NT2/D1 (cell line): ENCODE results near the gene IGF1R.
A peak's percentile ranks its signal among the peaks of the same experiment; 100 is the strongest.

Experiments
- DNase-seq: peaks from one replicate; pipeline ENCODE4 v3.0.0-alpha.2; 2011; ENCODE audit warnings: low read depth, low spot score
- H3K27me3 ChIP-seq: 2 replicates; pipeline ENCODE4 v1.6.0; 2011; ENCODE audit warnings: mild to moderate bottlenecking; ENCODE audit not compliant: insufficient read length, insufficient read depth
- H3K36me3 ChIP-seq: 2 replicates; pipeline ENCODE4 v1.6.1; 2011; ENCODE audit warnings: mild to moderate bottlenecking, low read length, mixed read lengths; ENCODE audit not compliant: insufficient read depth, insufficient read length
- H3K4me1 ChIP-seq: 2 replicates; pipeline ENCODE4 v1.5.1; 2011; ENCODE audit not compliant: insufficient read depth, insufficient read length
- H3K4me3 ChIP-seq: 2 replicates; pipeline ENCODE4 v1.5.1; 2011; ENCODE audit warnings: low read depth; ENCODE audit not compliant: insufficient read length
- H3K9ac ChIP-seq: 2 replicates; pipeline ENCODE4 v1.6.0; 2011; ENCODE audit warnings: low read depth; ENCODE audit not compliant: insufficient read length
- H3K9me3 ChIP-seq: 2 replicates; pipeline ENCODE4 v1.5.1; 2011; ENCODE audit warnings: mild to moderate bottlenecking, low read length; ENCODE audit not compliant: insufficient read depth
- SUZ12 ChIP-seq: IDR thresholded peaks from 2 replicates; pipeline ENCODE4 v1.6.1; 2011; ENCODE audit not compliant: insufficient read length, insufficient read depth; ENCODE audit errors: extremely low read depth
- YY1 ChIP-seq: IDR thresholded peaks from 2 replicates; pipeline ENCODE4 v1.6.1; 2011; ENCODE audit not compliant: insufficient read length, insufficient read depth
- ZNF274 ChIP-seq: IDR thresholded peaks from 2 replicates; pipeline ENCODE4 v1.6.1; 2011; ENCODE audit warnings: mild to moderate bottlenecking, low read depth, low read length

Gene IGF1R

GRCh38 chr15:98650417-98651035 lies 2.2 kb downstream of the IGF1R start:
- Histone ChIP-seq H3K4me1 (no peaks in the 10 kb centered on the region), H3K27me3 (peaks cover 19% of the 10 kb centered on the region), H3K36me3 (no peaks in the 10 kb centered on the region), H3K4me3 (peak overlapping the region; percentile 90), H3K9ac (peak overlapping the region; percentile 95), H3K9me3 (no peaks in the 10 kb centered on the region)
- DNase-seq, result no peak
- TF ChIP-seq YY1, result no peak
- no peak for TF ChIP-seq ZNF274
- no peak for TF ChIP-seq SUZ12

DNA sequence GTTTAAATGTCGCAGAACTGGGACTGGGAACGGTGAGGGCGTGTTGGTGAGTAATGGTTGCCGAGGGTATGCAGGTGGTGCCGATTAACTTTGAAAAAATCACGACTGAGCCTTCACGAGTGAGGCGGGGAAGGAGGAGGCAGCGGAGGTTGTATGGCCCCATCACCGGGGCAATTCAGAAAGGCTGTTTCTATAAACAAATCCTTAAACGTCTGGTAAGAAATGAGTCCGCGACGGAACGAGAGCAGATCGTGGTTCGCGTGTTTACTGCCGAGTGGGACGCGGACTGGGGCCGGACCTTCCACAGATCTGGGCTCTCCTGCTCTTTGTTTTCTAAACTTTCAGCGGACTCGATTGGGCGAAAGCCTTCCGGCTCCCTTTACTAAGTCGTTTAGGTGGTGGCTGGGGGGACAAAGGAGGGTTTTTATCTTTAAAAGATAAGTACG lies 2.7 kb downstream of the IGF1R start:
- no peak for DNase-seq
- TF ChIP-seq SUZ12 (no peak), YY1 (no peak)
- Histone ChIP-seq H3K4me3 (peak overlapping the region; percentile 90), H3K9ac (peak overlapping the region; percentile 95), H3K9me3 (no peaks in the 10 kb centered on the region), H3K4me1 (no peaks in the 10 kb centered on the region), H3K36me3 (peaks cover 2% of the 10 kb centered on the region), H3K27me3 (peaks cover 19% of the 10 kb centered on the region)

GRCh38 chr15:98651581-98652220 lies 3.4 kb downstream of the IGF1R start:
- Histone ChIP-seq H3K4me3 (peak overlapping the region; percentile 90), H3K9me3 (no peaks in the 10 kb centered on the region), H3K4me1 (no peaks in the 10 kb centered on the region), H3K9ac (peak overlapping the region; percentile 95), H3K36me3 (peaks cover 3% of the 10 kb centered on the region), H3K27me3 (peaks cover 19% of the 10 kb centered on the region)
- TF ChIP-seq YY1, result no peak
- no peak for TF ChIP-seq SUZ12
- no peak for TF ChIP-seq ZNF274
- no peak for DNase-seq

DNA sequence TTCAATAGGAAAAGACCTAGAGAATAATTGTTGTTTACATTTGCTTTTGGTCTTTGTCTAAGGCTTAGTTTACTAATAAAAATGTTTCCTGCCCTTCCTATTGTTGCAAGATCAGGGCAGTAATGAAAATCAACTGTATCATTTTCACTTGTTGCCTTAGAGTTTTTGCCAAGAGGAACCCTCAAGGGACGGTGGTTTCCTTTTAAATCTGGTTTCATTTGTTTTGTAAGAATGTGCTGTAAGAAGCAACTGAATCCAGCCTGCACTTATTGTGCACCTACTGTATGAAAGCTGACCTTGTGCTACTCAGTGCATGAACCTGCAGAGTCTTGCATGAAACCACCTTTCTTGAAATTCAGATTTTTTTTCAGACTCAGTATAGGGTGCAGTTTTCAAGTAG lies 5.3 kb downstream of the IGF1R start:
- Histone ChIP-seq H3K27me3 (peaks cover 19% of the 10 kb centered on the region), H3K9me3 (no peaks in the 10 kb centered on the region), H3K9ac (no peak overlapping the region), H3K4me3 (no peak overlapping the region), H3K36me3 (peaks cover 3% of the 10 kb centered on the region), H3K4me1 (no peaks in the 10 kb centered on the region)
- DNase-seq, result no peak
- TF ChIP-seq ZNF274, result no peak
- no peak for TF ChIP-seq SUZ12
- TF ChIP-seq YY1, result no peak

- no peaks in the 10 kb centered on the region for H3K4me1 ChIP-seq
- no peaks in the 10 kb centered on the region for H3K9me3 ChIP-seq
- TF ChIP-seq YY1 (no peak), SUZ12 (no peak), ZNF274 (no peak)
- H3K27me3 ChIP-seq, result peaks cover 19% of the 10 kb centered on the region
- peaks cover 3% of the 10 kb centered on the region for H3K36me3 ChIP-seq
- H3K9ac ChIP-seq, result no peak overlapping the region
- no peak overlapping the region for H3K4me3 ChIP-seq
- no peak for DNase-seq
These were observed 6.5 kb downstream of the IGF1R start for GRCh38 chr15:98654790-98655360.

DNA sequence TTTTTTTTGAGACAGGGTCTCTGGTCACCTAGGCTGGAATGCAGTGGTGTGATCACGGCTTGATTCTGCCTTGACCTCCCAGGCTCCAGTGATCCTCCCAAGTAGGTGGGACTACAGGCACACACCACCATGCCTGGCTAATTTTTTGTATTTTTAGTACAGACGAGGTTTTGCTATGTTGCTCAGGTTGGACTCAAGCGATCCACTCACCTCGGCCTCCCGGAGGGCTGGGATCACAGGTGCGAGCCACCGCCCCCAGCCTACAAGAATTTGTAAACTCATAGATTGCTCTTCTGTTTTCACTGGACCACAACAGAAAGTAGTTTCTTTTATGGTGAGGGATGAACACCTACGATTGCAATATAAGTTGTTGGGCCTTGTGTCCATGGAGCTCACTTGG lies 7.4 kb downstream of the IGF1R start:
- H3K9ac ChIP-seq, result no peak overlapping the region
- no peaks in the 10 kb centered on the region for H3K4me1 ChIP-seq
- TF ChIP-seq YY1 (no peak), ZNF274 (no peak), SUZ12 (no peak)
- no peaks in the 10 kb centered on the region for H3K9me3 ChIP-seq
- DNase-seq, result no peak
- H3K27me3 ChIP-seq, result peaks cover 16% of the 10 kb centered on the region
- H3K36me3 ChIP-seq, result peaks cover 8% of the 10 kb centered on the region
- H3K4me3 ChIP-seq, result no peak overlapping the region

- Histone ChIP-seq H3K4me3 (no peak overlapping the region), H3K4me1 (peaks cover 5% of the 10 kb centered on the region), H3K27me3 (no peaks in the 10 kb centered on the region), H3K9ac (no peak overlapping the region), H3K36me3 (peaks cover 16% of the 10 kb centered on the region), H3K9me3 (no peaks in the 10 kb centered on the region)
- TF ChIP-seq ZNF274 (no peak), SUZ12 (no peak), YY1 (no peak)
- DNase-seq, result no peak
These were observed 9.4 kb downstream of the IGF1R start for GRCh38 chr15:98657721-98658120.
